Endothelial cell of umbilical vein (primary cell): ENCODE results near the gene IQCE. TPM values are rescaled to one million over a fixed set of nuclear protein-coding genes. Genes with fewer than 3 reads are reported as not detected.

ENCODE experiments used
- BruUV-seq: library from RNA; stranded (reverse); fragments of 400-500 nt; replicated peaks from 2 replicates; lab custom pipeline; 2021; lab: Mats Ljungman, UMichigan
- CTCF ChIA-PET: fragments of 300-600, 350-600 bp; sonication (Branson Sonifier 250); formaldehyde crosslinking; loops from one replicate; lab custom pipeline; 2021; ENCODE audit warnings: antibody characterized with exemption, inconsistent platforms; lab: Charles Lee
- POLR2A ChIA-PET: fragments of 300-600, 350-600 bp; sonication (Branson Sonifier 250); formaldehyde crosslinking; loops from one replicate; lab custom pipeline; 2021; ENCODE audit warnings: antibody characterized with exemption, inconsistent platforms; lab: Charles Lee
- DNase-seq: peaks from one replicate; pipeline ENCODE4 v3.0.0-alpha.2; 2011; ENCODE audit warnings: low read depth, low spot score
- FAIRE-seq: peaks from 2 replicates; lab custom pipeline; 2011; peaks lifted over from hg19 to GRCh38; lab: Jason Lieb, UNC
- H2AFZ ChIP-seq: 2 replicates; pipeline ENCODE4 v1.6.0; 2012; ENCODE audit warnings: low read depth, low read length, control low read depth, inconsistent platforms
- H3K27ac ChIP-seq: 2 replicates; pipeline ENCODE4 v1.5.1; 2011; ENCODE audit warnings: low read depth, mild to moderate bottlenecking, control low read depth, low read length, moderate library complexity; ENCODE audit not compliant: insufficient read depth
- H3K27me3 ChIP-seq, 2 experiments: 2 replicates each; pipeline versions ENCODE4 v1.6.0 to v1.6.1; 2011; ENCODE audit warnings: low read length in 2 of 2, mixed read lengths in 1 of 2; ENCODE audit not compliant: control insufficient read depth in 2 of 2, insufficient read depth in 2 of 2
- H3K36me3 ChIP-seq, 2 experiments: 2 replicates in 1 of 2; 3 replicates in 1 of 2; pipeline ENCODE4 v1.5.1; 2011; ENCODE audit warnings: low read length in 2 of 2, mild to moderate bottlenecking in 1 of 2, moderate library complexity in 1 of 2; ENCODE audit not compliant: control insufficient read depth in 2 of 2, insufficient read depth in 2 of 2; ENCODE audit errors: extremely low read depth in 1 of 2
- H3K4me1 ChIP-seq: 3 replicates; pipeline ENCODE4 v1.5.1; 2011; ENCODE audit warnings: mild to moderate bottlenecking, low read length; ENCODE audit not compliant: control insufficient read depth, insufficient read depth; ENCODE audit errors: extremely low read depth
- H3K4me2 ChIP-seq: 2 replicates; pipeline ENCODE4 v1.6.1; 2011; ENCODE audit warnings: low read length, control low read depth, mixed read lengths; ENCODE audit not compliant: insufficient read depth
- H3K4me3 ChIP-seq, 3 experiments: fragments of 200-600 bp in 1 of 3; sonication (generic), shearing (Covaris generic) in 1 of 3; replicated peaks in 1 of 3; 2 replicates each; pipeline ENCODE4 v1.5.1; 2011 to 2016; ENCODE audit warnings: control low read depth in 3 of 3, low read length in 3 of 3, mild to moderate bottlenecking in 2 of 3, inconsistent platforms in 1 of 3, low read depth in 1 of 3, moderate library complexity in 1 of 3; ENCODE audit not compliant: insufficient read depth in 1 of 3
- H3K79me2 ChIP-seq: 2 replicates; pipeline ENCODE4 v1.6.0; 2012; ENCODE audit warnings: low read length, inconsistent platforms; ENCODE audit not compliant: control insufficient read depth, insufficient read depth
- H3K9ac ChIP-seq: replicated peaks from 2 replicates; pipeline ENCODE3; 2011; ENCODE audit warnings: low read length, control low read depth; ENCODE audit not compliant: insufficient read depth; ENCODE audit errors: extremely low read depth
- H3K9me1 ChIP-seq: replicated peaks from 3 replicates; pipeline ENCODE4 v1.6.0; 2011; ENCODE audit warnings: mild to moderate bottlenecking, low read length; ENCODE audit not compliant: control insufficient read depth, insufficient read depth; ENCODE audit errors: extremely low read depth
- H3K9me3 ChIP-seq: replicated peaks from 2 replicates; pipeline ENCODE4 v1.5.1; 2012; ENCODE audit warnings: low read length, inconsistent platforms; ENCODE audit not compliant: control insufficient read depth, insufficient read depth
- H4K20me1 ChIP-seq: replicated peaks from 2 replicates; pipeline ENCODE3; 2011; ENCODE audit warnings: mild to moderate bottlenecking, low read length; ENCODE audit not compliant: control insufficient read depth, insufficient read depth; ENCODE audit errors: extremely low read depth
- CTCF ChIP-seq, 2 donors: IDR thresholded peaks; 1 replicate in 1 of 2; 2 replicates in 1 of 2; pipeline ENCODE4 v1.5.1; 2011; ENCODE audit warnings: low read length in 2 of 2, mild to moderate bottlenecking in 2 of 2, moderate library complexity in 2 of 2, control low read depth in 1 of 2, inconsistent platforms in 1 of 2, low read depth in 1 of 2; ENCODE audit not compliant: insufficient read depth in 1 of 2; ENCODE audit errors: extremely low read depth in 1 of 2
- EZH2 ChIP-seq: IDR thresholded peaks from 2 replicates; pipeline ENCODE4 v1.6.1; 2012; ENCODE audit warnings: borderline replicate concordance, low read depth, mild to moderate bottlenecking, moderate library complexity, low read length, inconsistent platforms; ENCODE audit not compliant: severe bottlenecking
- FOS ChIP-seq: IDR thresholded peaks from 2 replicates; pipeline ENCODE4 v1.6.1; 2011; ENCODE audit warnings: mild to moderate bottlenecking, low read length, moderate library complexity, borderline replicate concordance; ENCODE audit not compliant: insufficient read depth
- GATA2 ChIP-seq: IDR thresholded peaks from 2 replicates; pipeline ENCODE4 v1.7.0; 2011; ENCODE audit warnings: low read depth, mild to moderate bottlenecking, moderate library complexity, mixed read lengths, low read length; ENCODE audit not compliant: insufficient read length, insufficient read depth
- JUN ChIP-seq: IDR thresholded peaks from 2 replicates; pipeline ENCODE4 v1.6.1; 2011; ENCODE audit warnings: borderline replicate concordance, low read depth; ENCODE audit not compliant: insufficient read length, insufficient read depth
- MAX ChIP-seq: IDR thresholded peaks from 2 replicates; pipeline ENCODE4 v1.6.1; 2011; ENCODE audit not compliant: insufficient read depth, insufficient read length
- MYC ChIP-seq: IDR thresholded peaks from one replicate; pipeline ENCODE4 v1.6.1; 2011; ENCODE audit warnings: mild to moderate bottlenecking, low read depth, low read length
- POLR2A ChIP-seq: IDR thresholded peaks from 2 replicates; pipeline ENCODE4 v1.6.1; 2012; ENCODE audit warnings: low read depth, mild to moderate bottlenecking, control low read depth, low read length
- POLR2AphosphoS5 ChIP-seq: IDR thresholded peaks from 2 replicates; pipeline ENCODE4 v1.6.1; 2012; ENCODE audit warnings: low read depth, mild to moderate bottlenecking, control low read depth, low read length, moderate library complexity; ENCODE audit not compliant: insufficient read depth
- dilution Hi-C: fragments of 300-500 bp; cut with MboI; formaldehyde crosslinking; loops from one replicate; pipeline ENCODE4 v1.15.0; 2019; ENCODE audit warnings: low sequenced_read_pairs; ENCODE audit not compliant: extremely low pct_ligation_motif_present
- intact Hi-C: fragments of 100-400 bp; cut with micrococcal nuclease; formaldehyde crosslinking; loops from one replicate; pipeline ENCODE4 v1.10.0; 2022
- polyA plus RNA-seq, 4 experiments: library from polyadenylated mRNA; depleted of rRNA in 3 of 4; stranded (reverse) in 3 of 4; unstranded in 1 of 4; fragments of >200 nt; gene quantifications; 2 replicates each; pipeline versions ENCODE4 v1.2.1 to v1.2.3, GENCODE V29; 2011 to 2012; ENCODE audit warnings: missing spikeins in 1 of 4
- total RNA-seq: library from RNA; stranded (reverse); gene quantifications from 2 replicates; pipeline ENCODE4 v1.2.3, GENCODE V29; 2021

IQCE gene
- total and polyA plus RNA-seq, 2 donors (not counting 3 experiments of a cell fraction or from before 2014, with no cell fraction given): 4.9 to 14.5 TPM

- no peaks in the 10 kb centered on the region for H3K9me1 ChIP-seq
- H3K9ac ChIP-seq: no peak overlapping the region
- H3K27me3 ChIP-seq: no peaks in the 10 kb centered on the region
- dilution Hi-C loops (no loop called here), intact Hi-C loops (no loop called here)
- no peak overlapping the region for H3K27ac ChIP-seq
- FAIRE-seq (no peak), DNase-seq (no peak)
- TSS peak; percentile 51 for BruUV-seq
- H2AFZ ChIP-seq: no peak overlapping the region
- H3K9me3 ChIP-seq: no peaks in the 10 kb centered on the region
- H3K36me3 ChIP-seq: peaks cover 15 to 34% of the 10 kb centered on the region in 2 experiments
- ChIA-PET POLR2A (no interaction called here), CTCF (no interaction called here)
- H4K20me1 ChIP-seq: no peaks in the 10 kb centered on the region
- H3K79me2 ChIP-seq: peaks cover 38% of the 10 kb centered on the region
- peaks cover 29% of the 10 kb centered on the region for H3K4me1 ChIP-seq
- no peak overlapping the region for H3K4me3 ChIP-seq
- no peak overlapping the region for H3K4me2 ChIP-seq
- TF ChIP-seq MAX (no peak), POLR2AphosphoS5 (no peak), POLR2A (no peak), EZH2 (no peak), GATA2 (no peak), FOS (no peak), CTCF (IDR thresholded peaks at IDR 0.05; ENCODE audit: extremely low read depth in 1 of 2, insufficient read depth in 1 of 2, low read depth in 1 of 2, low read length in 2 of 2) (no peak), MYC (no peak), JUN (no peak)
These were observed 88.1 kb downstream of the IQCE start for GRCh38 chr7:2646680-2647571.
